Activated T-cell treated with anti-CD3 and anti-CD28 coated beads, Interleukin-2, amount 50 U/mL, for 1 hour (primary cell): Measurements from ENCODE around the gene PI4K2B.
A peak's percentile ranks its signal among the peaks of the same experiment; 100 is the strongest.
"Not testable (repeated sequence)": the region's sequence is repeated elsewhere in the genome, so short reads cannot be mapped to it uniquely, and the experiment has no call there.

Experiments used
- DNase-seq: peaks from one replicate; pipeline ENCODE4 v3.0.0-alpha.2; 2020

PI4K2B gene

GRCh38 chr4:25233737-25234389 lies at the start of gene PI4K2B:
Gene PI4K2B (plus strand): TSS chr4:25234033. CDS start chr4:25234164, 131 bp downstream.
- DNase-seq, result peak; percentile 94

GRCh38 chr4:25184056-25184455 lies 49.8 kb upstream of the PI4K2B start:
- DNase-seq, result no peak

GRCh38 chr4:25190407-25190806 lies 43.4 kb upstream of the PI4K2B start:
- DNase-seq, result no peak

DNA sequence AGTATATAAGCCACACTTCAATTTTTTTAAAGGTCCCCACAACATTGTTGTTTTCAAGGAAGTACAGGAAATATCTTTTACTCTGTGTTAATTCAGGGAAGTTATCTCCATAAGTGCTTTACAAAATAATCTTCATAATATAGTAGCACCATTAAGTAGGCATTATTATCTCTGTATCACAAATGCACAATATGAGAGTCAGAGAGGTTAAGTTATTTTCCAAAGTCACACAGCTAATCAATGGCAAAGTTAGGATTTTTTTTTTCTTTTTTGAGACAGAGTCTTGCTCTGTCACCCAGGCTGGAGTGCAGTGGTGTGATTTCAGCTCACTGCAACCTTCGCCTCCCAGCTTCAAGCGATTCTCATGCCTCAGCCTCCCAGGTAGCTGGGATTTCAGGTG lies 35.1 kb upstream of the PI4K2B start:
- no peak for DNase-seq

DNA sequence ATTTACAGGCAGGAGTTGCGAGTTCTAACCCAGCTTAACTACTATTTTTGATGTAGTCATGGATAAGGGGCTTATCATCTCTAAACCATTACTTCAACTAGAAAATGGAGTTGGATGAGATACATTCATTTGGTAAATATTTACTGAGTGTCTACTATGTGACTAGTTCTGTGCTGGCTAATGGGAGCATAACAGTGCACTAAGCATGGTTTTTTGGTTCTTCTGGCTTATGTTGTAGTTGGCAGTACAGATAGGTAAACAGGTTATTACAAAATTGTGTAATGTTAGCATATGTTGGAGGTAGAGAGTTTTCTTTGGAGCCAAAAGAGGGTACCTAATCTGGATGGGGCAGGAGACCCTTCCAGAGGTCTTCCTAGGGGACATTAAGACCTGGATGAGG lies 25.8 kb upstream of the PI4K2B start:
- DNase-seq, result no peak

- no peak for DNase-seq
Observed at GRCh38 chr4:25209702-25210101, 24.1 kb upstream of the PI4K2B start.

GRCh38 chr4:25211721-25212120 lies 22.1 kb upstream of the PI4K2B start:
- no peak for DNase-seq

- no peak for DNase-seq
Observed at GRCh38 chr4:25212822-25213221, 21.0 kb upstream of the PI4K2B start.

DNA sequence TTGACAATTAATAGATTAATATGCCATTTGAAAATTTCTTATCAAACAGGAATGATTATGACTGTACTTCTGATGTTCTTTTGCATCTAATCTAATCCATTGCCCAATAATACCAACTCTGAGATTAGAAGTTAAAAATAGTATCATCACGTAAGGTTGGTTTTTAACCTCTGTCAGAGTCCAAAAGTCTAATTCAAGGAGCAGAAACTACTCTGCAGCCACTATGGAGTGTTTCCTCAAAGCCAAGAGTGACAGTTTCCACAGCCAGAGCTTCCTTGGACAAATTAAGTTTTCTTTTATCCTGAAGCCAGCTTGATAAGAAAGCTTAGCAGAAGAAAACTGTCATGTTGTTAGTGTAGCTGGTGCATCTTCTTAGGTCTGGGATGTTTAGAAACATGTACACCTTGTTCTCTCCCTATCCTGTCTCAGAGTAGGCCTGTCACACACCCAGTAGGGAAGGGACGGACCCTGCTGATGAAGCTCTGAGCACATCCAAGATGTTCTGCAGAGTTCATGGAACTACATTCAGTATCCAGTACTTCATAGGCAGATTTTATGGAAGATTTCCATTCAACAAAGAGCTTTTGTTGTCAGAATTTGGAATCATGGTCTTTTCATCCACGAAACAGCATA lies 20.4 kb upstream of the PI4K2B start:
- DNase-seq, result no peak

GRCh38 chr4:25214750-25215149 lies 19.1 kb upstream of the PI4K2B start:
- DNase-seq, result not testable (repeated sequence)

GRCh38 chr4:25215511-25215910 lies 18.3 kb upstream of the PI4K2B start:
- no peak for DNase-seq

- DNase-seq, result no peak
Observed at GRCh38 chr4:25221377-25221776, 12.5 kb upstream of the PI4K2B start.

- DNase-seq, result no peak
Observed at GRCh38 chr4:25223802-25224375, 9.9 kb upstream of the PI4K2B start.

DNA sequence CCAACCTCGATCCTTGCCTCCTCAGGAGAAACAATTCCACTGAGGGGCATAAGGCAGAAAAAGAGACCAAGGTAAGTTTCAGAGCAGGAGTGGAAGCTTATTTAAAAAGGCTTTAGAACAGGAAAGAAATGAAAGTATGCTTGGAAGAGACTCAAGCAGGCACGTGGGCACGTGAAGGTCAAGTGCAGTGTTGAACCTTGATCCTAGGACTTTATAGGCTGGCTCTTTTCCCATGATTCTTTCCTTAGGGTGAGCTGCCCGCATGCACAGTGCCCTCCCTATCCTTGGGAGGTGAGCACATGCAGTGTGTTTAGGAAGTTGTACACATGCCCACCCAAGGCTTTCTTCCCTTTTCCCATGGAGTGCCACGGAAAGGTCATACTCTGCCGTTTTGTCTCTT lies 4.0 kb upstream of the PI4K2B start:
- no peak for DNase-seq

DNA sequence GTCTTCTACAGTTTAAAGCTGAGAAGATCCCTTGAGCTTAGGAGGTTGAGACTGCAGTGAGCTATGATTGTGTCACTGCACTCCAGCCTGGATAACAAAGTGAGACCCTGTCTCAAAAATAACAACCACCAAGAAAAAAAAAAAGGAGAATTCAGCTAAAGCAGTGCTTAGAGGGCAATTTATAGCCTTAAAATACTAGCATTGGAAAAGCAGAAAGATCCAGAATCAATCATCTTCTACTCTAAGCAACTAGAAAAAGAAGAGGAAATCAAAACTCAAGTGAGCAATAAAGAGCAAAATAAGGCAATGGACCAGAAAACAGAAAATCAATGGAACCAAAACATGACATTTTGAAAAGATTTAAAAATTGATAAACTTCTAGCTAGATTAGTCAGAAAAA lies 639 bp upstream of the PI4K2B start:
- no peak for DNase-seq

DNA sequence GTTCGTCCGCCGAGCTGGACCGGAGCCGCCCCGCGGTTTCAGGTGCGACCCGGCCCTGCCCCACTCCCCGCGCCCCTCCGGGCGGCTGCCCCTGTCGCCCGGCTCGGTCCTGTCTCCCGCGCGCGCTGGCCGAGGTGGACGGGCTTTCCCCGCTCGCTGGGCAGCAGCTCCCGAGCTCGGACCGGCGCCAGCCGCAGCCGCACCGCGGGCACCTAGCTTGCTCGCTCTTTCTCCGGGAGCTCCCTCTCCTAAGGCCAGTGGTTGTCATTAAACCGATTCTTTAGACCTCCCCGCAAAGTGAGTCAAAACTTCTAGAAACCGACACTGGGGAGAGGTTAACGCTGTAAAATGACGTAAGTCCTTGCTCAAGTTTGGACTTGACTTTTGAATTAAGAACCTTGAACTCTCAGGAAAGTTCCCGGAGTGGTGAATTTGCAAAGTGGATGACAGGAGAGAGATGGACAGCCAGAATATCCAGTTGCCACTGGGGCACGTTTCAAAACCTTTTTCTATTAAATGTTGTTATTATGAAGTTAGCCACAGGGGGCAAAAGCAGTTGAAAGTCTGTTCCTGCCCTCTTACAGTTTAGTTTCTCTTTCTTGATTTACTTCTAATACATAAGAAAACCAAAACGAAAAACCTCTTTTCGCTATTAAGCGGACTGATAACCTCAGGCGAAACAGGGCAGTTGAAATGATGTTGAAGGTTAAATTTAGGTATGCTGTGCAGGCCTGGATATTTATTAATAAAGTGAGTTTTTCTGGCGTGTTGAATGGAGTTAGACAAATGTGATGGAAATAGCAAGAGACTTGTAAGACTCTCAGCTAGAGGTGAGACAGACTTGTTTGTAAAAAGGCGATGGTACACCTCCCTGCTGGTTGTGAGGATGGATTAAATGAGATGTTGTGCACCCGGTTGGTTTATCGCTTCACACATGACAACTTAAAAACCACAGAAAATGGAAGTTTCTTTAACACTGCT lies 847 bp downstream of the PI4K2B start:
- DNase-seq, result peak; percentile 61

- DNase-seq, result no peak
Observed at GRCh38 chr4:25235401-25235800, 1.6 kb downstream of the PI4K2B start.

DNA sequence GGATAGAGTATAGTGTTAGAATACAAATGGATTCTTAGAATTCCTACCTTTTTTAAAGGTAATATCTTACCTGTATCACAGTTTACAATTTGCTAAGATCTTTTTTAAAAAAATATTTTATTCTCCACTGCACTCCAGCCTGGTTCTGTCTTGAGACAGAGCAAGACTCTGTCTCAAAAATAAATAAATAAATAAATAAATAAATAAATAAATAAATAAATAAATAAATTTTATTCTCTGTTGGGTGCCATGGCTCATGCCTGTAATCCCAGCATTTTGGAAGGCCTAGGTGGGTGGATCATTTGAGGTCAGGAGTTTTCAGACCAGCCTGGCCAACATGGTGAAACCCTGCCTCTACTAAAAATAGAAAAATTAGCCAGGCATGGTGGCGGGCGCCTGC lies 2.2 kb downstream of the PI4K2B start:
- DNase-seq, result not testable (repeated sequence)

DNA sequence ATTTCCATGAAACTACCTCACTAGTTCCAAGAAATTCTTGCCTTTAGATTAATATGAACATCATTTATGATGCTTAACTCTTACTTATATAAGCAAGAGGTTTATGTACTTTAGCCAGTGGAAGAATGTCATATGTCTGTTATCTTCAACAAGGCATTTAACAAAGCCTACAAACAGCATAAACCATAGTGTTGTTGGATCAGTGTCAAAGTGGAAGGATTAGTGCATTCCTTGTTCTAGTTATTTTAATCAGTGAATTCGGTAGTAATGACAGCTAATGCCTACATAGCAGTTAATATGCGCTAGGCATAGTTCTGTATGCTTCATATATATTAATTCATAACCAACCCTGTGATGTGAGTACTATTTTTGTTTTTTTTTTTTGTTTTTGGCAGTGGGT lies 3.1 kb downstream of the PI4K2B start:
- no peak for DNase-seq

DNA sequence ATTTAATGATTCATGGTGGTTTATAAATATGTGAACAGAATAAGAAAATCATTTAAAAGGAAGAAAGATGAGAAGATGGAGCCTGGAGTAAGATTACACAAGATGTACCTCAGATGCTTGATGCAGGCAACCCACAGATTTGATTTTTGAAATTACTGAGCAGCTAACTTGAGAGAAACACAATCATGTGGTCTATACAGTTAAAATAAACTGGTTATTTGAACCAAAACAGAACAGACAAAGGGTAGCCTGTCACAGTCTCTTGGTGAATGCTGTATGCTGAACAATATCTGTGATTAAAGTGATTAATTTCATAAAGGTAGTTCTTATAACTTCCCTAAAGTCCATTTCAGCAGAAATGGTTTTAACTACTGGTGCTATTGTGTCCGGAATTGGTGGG lies 4.2 kb downstream of the PI4K2B start:
- no peak for DNase-seq

DNA sequence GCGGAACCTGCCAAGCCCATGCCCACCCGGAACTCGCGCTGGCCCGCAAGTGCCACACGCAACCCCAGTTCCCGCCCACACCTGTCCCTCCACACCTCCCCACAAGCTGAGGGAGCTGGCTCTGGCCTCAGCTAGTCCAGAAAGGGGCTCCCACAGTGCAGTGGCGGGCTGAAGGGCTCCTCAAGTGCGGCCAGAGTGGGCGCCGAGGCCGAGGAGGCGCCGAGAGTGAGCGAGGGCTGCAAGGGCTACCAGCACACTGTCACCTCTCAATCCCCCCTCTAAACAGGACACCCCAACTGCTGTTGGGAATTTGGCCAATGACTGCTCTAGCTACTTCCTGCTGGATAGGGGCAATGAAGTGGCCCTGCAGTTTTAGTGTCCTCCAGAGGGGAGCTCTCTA lies 5.7 kb downstream of the PI4K2B start:
- DNase-seq, result not testable (repeated sequence)

- DNase-seq, result not testable (repeated sequence)
Observed at GRCh38 chr4:25240754-25241210, 6.9 kb downstream of the PI4K2B start.

GRCh38 chr4:25242195-25242594 lies 8.4 kb downstream of the PI4K2B start:
- DNase-seq, result not testable (repeated sequence)
